Neural progenitor cell (in vitro differentiated cells): ENCODE measurements around the gene KLHL30. TPM values are rescaled to one million over a fixed set of nuclear protein-coding genes. Genes with fewer than 3 reads are reported as not detected.

Experiments used
- DNase-seq: peaks from one replicate; pipeline ENCODE4 v3.0.0-alpha.2; 2016; ENCODE audit warnings: low spot score
- H2AFZ ChIP-seq: fragments of 200-600 bp; sonication (generic); replicated peaks from 2 replicates; pipeline ENCODE4 v1.6.1; 2016; ENCODE audit warnings: antibody characterized with exemption
- H3F3A ChIP-seq: fragments of 200-600 bp; sonication (generic); 2 replicates; pipeline ENCODE4 v1.6.1; 2016; ENCODE audit warnings: antibody characterized with exemption, low read depth
- H3K27ac ChIP-seq: fragments of 200-600 bp; sonication (generic); 2 replicates; pipeline ENCODE4 v1.5.1; 2016; ENCODE audit warnings: mild to moderate bottlenecking
- H3K27me3 ChIP-seq: fragments of 200-600 bp; sonication (generic); 2 replicates; pipeline ENCODE4 v1.6.1; 2016; ENCODE audit warnings: mild to moderate bottlenecking, moderate library complexity
- H3K36me3 ChIP-seq: fragments of 200-600 bp; sonication (generic); 2 replicates; pipeline ENCODE4 v1.5.1; 2016
- H3K4me1 ChIP-seq: fragments of 200-600 bp; sonication (generic); 2 replicates; pipeline ENCODE4 v1.6.1; 2016; ENCODE audit warnings: mixed run types
- H3K4me2 ChIP-seq: fragments of 200-600 bp; sonication (generic); 2 replicates; pipeline ENCODE4 v1.6.1; 2016
- H3K4me3 ChIP-seq: fragments of 200-600 bp; sonication (generic); 2 replicates; pipeline ENCODE4 v1.5.1; 2016
- H3K79me2 ChIP-seq: fragments of 200-600 bp; sonication (generic); 2 replicates; pipeline ENCODE4 v1.6.1; 2016; ENCODE audit warnings: low read depth
- H3K9ac ChIP-seq: fragments of 200-600 bp; sonication (generic); 2 replicates; pipeline ENCODE4 v1.6.1; 2016
- H3K9me3 ChIP-seq: fragments of 200-600 bp; sonication (generic); 2 replicates; pipeline ENCODE4 v1.5.1; 2016; ENCODE audit warnings: low read depth
- H4K20me1 ChIP-seq: fragments of 200-600 bp; sonication (generic); 2 replicates; pipeline ENCODE4 v1.6.1; 2016; ENCODE audit warnings: low read depth
- H3K27ac Mint-ChIP-seq: 3 replicates; pipeline ENCODE4 v1.8.0; 2021; ENCODE audit warnings: mixed read lengths
- H3K27me3 Mint-ChIP-seq: 2 replicates; pipeline ENCODE4 v1.8.0; 2022; ENCODE audit warnings: low read depth, mild to moderate bottlenecking, inconsistent platforms, moderate library complexity, mixed read lengths; ENCODE audit not compliant: insufficient read depth
- H3K36me3 Mint-ChIP-seq: 3 replicates; pipeline ENCODE4 v1.8.0; 2021; ENCODE audit warnings: mixed read lengths
- H3K4me1 Mint-ChIP-seq: 3 replicates; pipeline ENCODE4 v1.8.0; 2021; ENCODE audit warnings: mixed read lengths
- H3K4me3 Mint-ChIP-seq: 3 replicates; pipeline ENCODE4 v1.8.0; 2021; ENCODE audit warnings: mild to moderate bottlenecking, moderate library complexity, mixed read lengths
- H3K9me3 Mint-ChIP-seq: 3 replicates; pipeline ENCODE4 v1.8.0; 2020; ENCODE audit warnings: mixed read lengths
- EZH2 ChIP-seq: fragments of 200-600 bp; sonication (generic); IDR thresholded peaks from 2 replicates; pipeline ENCODE4 v1.6.1; 2017; ENCODE audit warnings: antibody characterized with exemption, mild to moderate bottlenecking, moderate library complexity
- EZH2phosphoT487 ChIP-seq: fragments of 200-600 bp; sonication (generic); IDR thresholded peaks from 2 replicates; pipeline ENCODE4 v1.6.1; 2017; ENCODE audit warnings: antibody characterized with exemption
- total RNA-seq: library from RNA; depleted of rRNA; stranded (reverse); fragments of >200 nt; gene quantifications from 2 replicates; pipeline ENCODE4 v1.2.3, GENCODE V29; 2015; ENCODE audit warnings: low replicate concordance
- TF ChIP-seq, protein P1 (sequence below): fragments of 200-600 bp; sonication (generic); IDR thresholded peaks from 2 replicates; pipeline ENCODE4 v1.5.1; 2017; ENCODE audit warnings: antibody characterized with exemption, mild to moderate bottlenecking

Gene KLHL30
- total RNA-seq, 1 donor from 2014 or later = not detected

DNA sequence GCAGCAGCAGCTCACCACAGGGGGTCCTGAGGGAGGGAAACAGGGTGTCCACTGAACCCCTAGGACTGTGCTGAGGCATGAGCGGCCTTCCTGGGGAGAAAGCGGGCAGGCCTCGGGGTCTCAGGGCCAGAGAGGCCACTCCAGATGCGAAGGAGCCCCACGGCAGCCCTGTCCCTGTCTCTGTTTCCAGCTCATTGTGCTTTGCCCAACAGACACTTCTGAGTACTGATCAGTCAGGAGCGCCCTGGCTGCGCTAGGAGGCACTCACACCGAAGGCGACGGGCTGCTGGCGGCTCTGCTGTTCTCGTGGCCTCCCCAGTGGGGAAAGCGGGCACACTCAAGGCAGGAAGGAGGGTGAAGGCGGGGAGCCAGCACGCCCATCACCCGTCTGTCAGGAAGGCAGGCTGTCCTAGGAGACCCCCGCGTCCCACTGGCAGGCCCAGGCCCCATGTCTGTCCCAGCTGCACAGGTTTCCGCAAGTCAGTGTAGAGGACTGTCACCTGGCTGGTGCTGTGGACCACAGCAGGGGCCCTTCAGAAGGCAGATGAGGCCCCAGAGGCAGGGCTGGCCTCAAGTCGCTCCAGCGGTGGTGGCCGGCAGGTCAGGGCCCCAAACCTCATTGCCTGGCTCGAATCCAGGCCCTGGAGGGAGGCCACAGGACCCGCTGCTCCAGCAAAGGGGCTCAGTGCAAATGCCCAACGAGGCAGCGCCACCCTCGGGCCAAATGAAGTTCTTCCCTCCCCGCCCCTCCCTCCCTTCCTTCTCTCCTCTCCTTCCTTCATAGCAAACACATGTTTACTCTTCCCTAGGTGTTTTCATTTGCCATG, 31.6 kb upstream of the KLHL30 start:
- Mint-ChIP-seq H3K4me3 (no peak overlapping the region), H3K4me1 (peaks cover 20% of the 10 kb centered on the region), H3K27me3 (peaks cover 2% of the 10 kb centered on the region), H3K27ac (no peak overlapping the region), H3K9me3 (peaks cover 1% of the 10 kb centered on the region), H3K36me3 (no peaks in the 10 kb centered on the region)
- Histone ChIP-seq H3K79me2 (no peaks in the 10 kb centered on the region), H3K36me3 (no peaks in the 10 kb centered on the region), H2AFZ (peak overlapping the region; percentile 21), H3K4me3 (no peak overlapping the region), H3K27me3 (no peaks in the 10 kb centered on the region), H3K4me2 (no peak overlapping the region), H4K20me1 (no peaks in the 10 kb centered on the region), H3K9ac (no peak overlapping the region), H3K27ac (no peak overlapping the region), H3F3A (peaks cover 14% of the 10 kb centered on the region), H3K4me1 (peaks cover 21% of the 10 kb centered on the region), H3K9me3 (no peaks in the 10 kb centered on the region)
- no peak for TF ChIP-seq EZH2phosphoT487
- TF ChIP-seq EZH2 = no peak
- TF ChIP-seq, protein P1, sequence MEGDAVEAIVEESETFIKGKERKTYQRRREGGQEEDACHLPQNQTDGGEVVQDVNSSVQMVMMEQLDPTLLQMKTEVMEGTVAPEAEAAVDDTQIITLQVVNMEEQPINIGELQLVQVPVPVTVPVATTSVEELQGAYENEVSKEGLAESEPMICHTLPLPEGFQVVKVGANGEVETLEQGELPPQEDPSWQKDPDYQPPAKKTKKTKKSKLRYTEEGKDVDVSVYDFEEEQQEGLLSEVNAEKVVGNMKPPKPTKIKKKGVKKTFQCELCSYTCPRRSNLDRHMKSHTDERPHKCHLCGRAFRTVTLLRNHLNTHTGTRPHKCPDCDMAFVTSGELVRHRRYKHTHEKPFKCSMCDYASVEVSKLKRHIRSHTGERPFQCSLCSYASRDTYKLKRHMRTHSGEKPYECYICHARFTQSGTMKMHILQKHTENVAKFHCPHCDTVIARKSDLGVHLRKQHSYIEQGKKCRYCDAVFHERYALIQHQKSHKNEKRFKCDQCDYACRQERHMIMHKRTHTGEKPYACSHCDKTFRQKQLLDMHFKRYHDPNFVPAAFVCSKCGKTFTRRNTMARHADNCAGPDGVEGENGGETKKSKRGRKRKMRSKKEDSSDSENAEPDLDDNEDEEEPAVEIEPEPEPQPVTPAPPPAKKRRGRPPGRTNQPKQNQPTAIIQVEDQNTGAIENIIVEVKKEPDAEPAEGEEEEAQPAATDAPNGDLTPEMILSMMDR = peak; percentile 53
- DNase-seq = peak; percentile 67

DNA sequence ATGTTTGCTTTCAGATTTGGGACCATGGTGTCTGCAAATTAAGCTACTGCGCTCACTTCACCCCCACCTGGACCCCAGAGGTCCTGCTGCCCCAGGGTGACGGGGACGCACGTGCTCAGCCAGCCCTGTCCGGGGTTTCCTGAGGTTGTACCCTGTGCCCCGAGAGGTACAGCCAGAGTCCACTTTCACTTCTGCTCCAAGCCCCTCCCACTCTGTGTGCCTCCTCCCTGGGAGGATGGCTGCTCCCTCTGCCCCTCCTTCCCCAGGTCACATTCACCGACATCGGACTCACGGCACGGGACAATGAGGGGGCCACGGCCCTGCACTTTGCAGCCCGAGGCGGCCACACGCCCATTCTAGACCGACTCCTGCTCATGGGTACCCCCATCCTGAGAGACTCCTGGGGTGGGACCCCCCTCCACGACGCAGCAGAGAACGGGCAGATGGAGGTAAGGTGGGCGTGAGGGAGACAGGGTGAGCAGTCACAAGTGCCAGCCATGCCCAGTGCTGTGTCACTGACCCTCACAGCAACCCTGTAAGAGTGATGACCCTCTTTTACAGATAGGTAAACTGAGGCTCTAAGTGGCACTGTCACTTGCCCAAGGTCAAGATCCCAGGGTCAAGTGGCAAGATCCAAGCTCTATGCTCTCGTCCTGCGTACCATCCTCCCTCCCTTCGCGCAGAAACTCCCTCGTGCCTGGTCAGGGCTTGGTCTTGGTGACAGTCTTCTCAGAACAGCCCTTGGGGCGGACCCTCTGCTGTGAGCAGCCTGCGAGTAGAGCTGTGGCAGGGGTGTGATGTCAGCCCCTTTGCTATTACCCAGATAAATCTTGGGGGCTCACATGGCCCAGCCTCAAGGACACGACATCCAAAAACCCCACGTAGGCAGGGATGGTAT, 30.7 kb upstream of the KLHL30 start:
- H3F3A ChIP-seq = peaks cover 14% of the 10 kb centered on the region
- H3K36me3 Mint-ChIP-seq = no peaks in the 10 kb centered on the region
- peak overlapping the region; percentile 79 for H3K27ac Mint-ChIP-seq
- H3K9me3 Mint-ChIP-seq = peaks cover 8% of the 10 kb centered on the region
- H3K27ac ChIP-seq = no peak overlapping the region
- no peaks in the 10 kb centered on the region for H4K20me1 ChIP-seq
- peaks cover 2% of the 10 kb centered on the region for H3K27me3 Mint-ChIP-seq
- H2AFZ ChIP-seq = no peak overlapping the region
- no peak for DNase-seq
- peaks cover 21% of the 10 kb centered on the region for H3K4me1 ChIP-seq
- H3K4me3 ChIP-seq = no peak overlapping the region
- peaks cover 18% of the 10 kb centered on the region for H3K4me1 Mint-ChIP-seq
- no peak overlapping the region for H3K9ac ChIP-seq
- no peaks in the 10 kb centered on the region for H3K36me3 ChIP-seq
- TF ChIP-seq EZH2 (no peak), EZH2phosphoT487 (no peak)
- TF ChIP-seq, protein P1 = no peak
- H3K79me2 ChIP-seq = no peaks in the 10 kb centered on the region
- peaks cover 7% of the 10 kb centered on the region for H3K9me3 ChIP-seq
- peak overlapping the region; percentile 46 for H3K4me3 Mint-ChIP-seq
- no peak overlapping the region for H3K4me2 ChIP-seq
- H3K27me3 ChIP-seq = no peaks in the 10 kb centered on the region

DNA sequence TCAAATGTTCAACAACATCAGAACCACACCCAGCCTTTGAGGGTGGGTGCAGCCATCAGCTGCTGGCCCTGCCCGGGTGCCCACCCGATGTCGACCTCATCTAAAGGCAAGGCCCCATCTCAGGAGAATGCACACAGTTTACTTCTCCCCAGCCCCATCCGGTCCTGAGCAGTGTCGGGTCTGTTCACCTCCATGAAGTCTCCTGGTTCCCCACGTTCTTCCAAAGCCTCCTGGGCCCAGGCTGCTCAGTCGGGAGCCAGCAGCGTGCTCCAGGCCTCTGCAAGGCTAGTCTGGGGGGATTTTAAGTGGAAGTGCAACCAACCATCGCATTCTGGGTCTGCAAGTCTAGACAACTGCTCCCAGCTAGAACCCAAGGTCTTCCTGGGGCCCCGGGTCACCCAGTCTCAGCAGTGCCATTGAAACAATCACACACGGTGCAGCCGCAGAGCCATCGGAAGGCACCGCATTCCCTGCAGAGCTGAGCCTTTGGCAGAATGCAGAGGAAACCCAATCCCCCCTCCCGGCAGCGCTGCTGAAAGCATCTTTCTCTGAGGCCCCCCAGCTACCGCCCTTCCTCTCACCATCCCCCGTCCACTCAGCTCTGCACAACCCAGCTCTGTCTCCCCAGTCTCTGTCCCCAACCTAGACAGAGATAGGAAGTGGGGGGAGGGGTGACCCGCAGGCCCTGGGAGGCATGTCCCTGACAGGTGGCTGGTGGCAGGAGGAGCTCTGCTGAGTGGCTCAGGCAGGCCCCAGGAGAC, 29.9 kb upstream of the KLHL30 start:
- peak overlapping the region; percentile 70 for H2AFZ ChIP-seq
- Mint-ChIP-seq H3K36me3 (no peaks in the 10 kb centered on the region), H3K27me3 (peaks cover 2% of the 10 kb centered on the region), H3K9me3 (peaks cover 12% of the 10 kb centered on the region), H3K4me1 (peaks cover 17% of the 10 kb centered on the region), H3K4me3 (no peak overlapping the region), H3K27ac (peak overlapping the region; percentile 79)
- peak overlapping the region; percentile 72 for H3K4me2 ChIP-seq
- H4K20me1 ChIP-seq = no peaks in the 10 kb centered on the region
- TF ChIP-seq EZH2phosphoT487 (no peak), EZH2 (no peak)
- TF ChIP-seq, protein P1 = no peak
- H3K36me3 ChIP-seq = no peaks in the 10 kb centered on the region
- peak overlapping the region; percentile 27 for H3K4me3 ChIP-seq
- no peaks in the 10 kb centered on the region for H3K79me2 ChIP-seq
- peaks cover 14% of the 10 kb centered on the region for H3F3A ChIP-seq
- no peak overlapping the region for H3K27ac ChIP-seq
- peak; percentile 71 for DNase-seq
- H3K9ac ChIP-seq = no peak overlapping the region
- H3K27me3 ChIP-seq = no peaks in the 10 kb centered on the region
- peaks cover 10% of the 10 kb centered on the region for H3K9me3 ChIP-seq
- H3K4me1 ChIP-seq = peaks cover 21% of the 10 kb centered on the region
